NAMALWA (cell line): Measurements from ENCODE around the gene PCNX2.

ENCODE experiments used
- DNase-seq: peaks from one replicate; pipeline ENCODE4 v3.0.0-alpha.2; 2015; ENCODE audit warnings: low spot score

The PCNX2 gene

GRCh38 chr1:233319272-233319671 is 23.7 kb upstream of the PCNX2 start:
- no peak for DNase-seq

GRCh38 chr1:233316473-233316872 is 20.9 kb upstream of the PCNX2 start:
- no peak for DNase-seq

GRCh38 chr1:233315718-233316301 is 20.3 kb upstream of the PCNX2 start:
- DNase-seq = no peak

- DNase-seq = no peak
Observed at GRCh38 chr1:233313434-233314155, 18.1 kb upstream of the PCNX2 start.

- DNase-seq = peak; percentile 53
Observed at GRCh38 chr1:233304489-233305102, 9.1 kb upstream of the PCNX2 start.

- DNase-seq = no peak
Observed at GRCh38 chr1:233300326-233300725, 4.8 kb upstream of the PCNX2 start.

- DNase-seq = no peak
Observed at GRCh38 chr1:233299450-233299849, 3.9 kb upstream of the PCNX2 start.

- DNase-seq = no peak
Observed at GRCh38 chr1:233295975-233296322, 424 bp upstream of the PCNX2 start.

- no peak for DNase-seq
Observed at GRCh38 chr1:233294913-233295236, 650 bp downstream of the PCNX2 start.

GRCh38 chr1:233293556-233294446 is 1.7 kb downstream of the PCNX2 start:
- DNase-seq = no peak

GRCh38 chr1:233290396-233291034 is 5.0 kb downstream of the PCNX2 start:
- DNase-seq = no peak

- DNase-seq = no peak
Observed at GRCh38 chr1:233289676-233290075, 5.8 kb downstream of the PCNX2 start.

- no peak for DNase-seq
Observed at GRCh38 chr1:233282582-233282886, 13.0 kb downstream of the PCNX2 start.

GRCh38 chr1:233281711-233282581 is 13.6 kb downstream of the PCNX2 start:
- no peak for DNase-seq

GRCh38 chr1:233279971-233280370 is 15.6 kb downstream of the PCNX2 start:
- no peak for DNase-seq

- DNase-seq = no peak
Observed at GRCh38 chr1:233278631-233279030, 16.9 kb downstream of the PCNX2 start.

- DNase-seq = no peak
Observed at GRCh38 chr1:233277637-233278606, 17.6 kb downstream of the PCNX2 start.

- no peak for DNase-seq
Observed at GRCh38 chr1:233269656-233270055, 25.9 kb downstream of the PCNX2 start.

GRCh38 chr1:233268389-233269022 is 27.0 kb downstream of the PCNX2 start:
- DNase-seq = no peak

- DNase-seq = no peak
Observed at GRCh38 chr1:233261695-233262094, 33.8 kb downstream of the PCNX2 start.
